ENCODE results near the gene SH3BP5L. TPM values are rescaled to one million over a fixed set of nuclear protein-coding genes. Genes with fewer than 3 reads are reported as not detected.

Gene SH3BP5L
- total RNA-seq, 1 donor from 2014 or later, result 30.8 TPM

DNA sequence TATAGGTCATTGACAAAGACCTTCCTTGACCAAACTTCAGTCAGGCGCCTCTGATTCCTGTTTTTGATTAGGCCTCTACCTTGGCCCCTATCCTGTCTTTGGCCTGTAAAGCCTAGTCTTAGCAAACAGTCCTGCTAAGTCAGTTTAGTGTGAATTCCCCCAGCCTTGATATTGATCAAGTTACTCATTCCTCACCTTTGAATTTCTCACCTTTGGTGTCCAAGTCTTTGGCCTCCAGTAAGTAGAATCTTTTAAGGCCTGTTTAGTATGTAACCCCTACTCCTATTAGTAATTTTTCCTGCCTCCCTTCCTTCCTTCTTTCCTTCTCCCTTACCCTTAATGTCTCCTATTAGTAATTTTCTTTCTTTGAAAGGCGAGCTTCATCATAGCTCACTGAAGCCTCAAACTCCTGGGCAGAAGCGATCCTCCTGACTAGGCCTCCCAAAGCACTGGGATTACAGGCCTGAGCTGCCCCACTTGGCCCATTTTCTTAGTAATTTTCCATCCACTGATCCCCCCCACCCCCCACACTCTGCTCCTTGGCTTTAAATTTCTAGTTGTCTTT lies 46.2 kb upstream of the SH3BP5L start:
- Mint-ChIP-seq H3K27me3 (ENCODE audit: low read depth) (no peaks in the 10 kb centered on the region), H3K4me1 (ENCODE audit: low read depth) (peaks cover 15% of the 10 kb centered on the region), H3K36me3 (ENCODE audit: low read depth) (no peaks in the 10 kb centered on the region), H3K4me3 (ENCODE audit: unreplicated experiment) (peak overlapping the region; percentile 91), H3K27ac (ENCODE audit: unreplicated experiment) (peak overlapping the region; percentile 74), H3K9me3 (ENCODE audit: low read depth) (no peaks in the 10 kb centered on the region)
- TF ChIP-seq, protein P1, sequence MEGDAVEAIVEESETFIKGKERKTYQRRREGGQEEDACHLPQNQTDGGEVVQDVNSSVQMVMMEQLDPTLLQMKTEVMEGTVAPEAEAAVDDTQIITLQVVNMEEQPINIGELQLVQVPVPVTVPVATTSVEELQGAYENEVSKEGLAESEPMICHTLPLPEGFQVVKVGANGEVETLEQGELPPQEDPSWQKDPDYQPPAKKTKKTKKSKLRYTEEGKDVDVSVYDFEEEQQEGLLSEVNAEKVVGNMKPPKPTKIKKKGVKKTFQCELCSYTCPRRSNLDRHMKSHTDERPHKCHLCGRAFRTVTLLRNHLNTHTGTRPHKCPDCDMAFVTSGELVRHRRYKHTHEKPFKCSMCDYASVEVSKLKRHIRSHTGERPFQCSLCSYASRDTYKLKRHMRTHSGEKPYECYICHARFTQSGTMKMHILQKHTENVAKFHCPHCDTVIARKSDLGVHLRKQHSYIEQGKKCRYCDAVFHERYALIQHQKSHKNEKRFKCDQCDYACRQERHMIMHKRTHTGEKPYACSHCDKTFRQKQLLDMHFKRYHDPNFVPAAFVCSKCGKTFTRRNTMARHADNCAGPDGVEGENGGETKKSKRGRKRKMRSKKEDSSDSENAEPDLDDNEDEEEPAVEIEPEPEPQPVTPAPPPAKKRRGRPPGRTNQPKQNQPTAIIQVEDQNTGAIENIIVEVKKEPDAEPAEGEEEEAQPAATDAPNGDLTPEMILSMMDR (IDR thresholded peaks at IDR 0.05), result no peak
- no peak for DNase-seq (ENCODE audit: low spot score)

DNA sequence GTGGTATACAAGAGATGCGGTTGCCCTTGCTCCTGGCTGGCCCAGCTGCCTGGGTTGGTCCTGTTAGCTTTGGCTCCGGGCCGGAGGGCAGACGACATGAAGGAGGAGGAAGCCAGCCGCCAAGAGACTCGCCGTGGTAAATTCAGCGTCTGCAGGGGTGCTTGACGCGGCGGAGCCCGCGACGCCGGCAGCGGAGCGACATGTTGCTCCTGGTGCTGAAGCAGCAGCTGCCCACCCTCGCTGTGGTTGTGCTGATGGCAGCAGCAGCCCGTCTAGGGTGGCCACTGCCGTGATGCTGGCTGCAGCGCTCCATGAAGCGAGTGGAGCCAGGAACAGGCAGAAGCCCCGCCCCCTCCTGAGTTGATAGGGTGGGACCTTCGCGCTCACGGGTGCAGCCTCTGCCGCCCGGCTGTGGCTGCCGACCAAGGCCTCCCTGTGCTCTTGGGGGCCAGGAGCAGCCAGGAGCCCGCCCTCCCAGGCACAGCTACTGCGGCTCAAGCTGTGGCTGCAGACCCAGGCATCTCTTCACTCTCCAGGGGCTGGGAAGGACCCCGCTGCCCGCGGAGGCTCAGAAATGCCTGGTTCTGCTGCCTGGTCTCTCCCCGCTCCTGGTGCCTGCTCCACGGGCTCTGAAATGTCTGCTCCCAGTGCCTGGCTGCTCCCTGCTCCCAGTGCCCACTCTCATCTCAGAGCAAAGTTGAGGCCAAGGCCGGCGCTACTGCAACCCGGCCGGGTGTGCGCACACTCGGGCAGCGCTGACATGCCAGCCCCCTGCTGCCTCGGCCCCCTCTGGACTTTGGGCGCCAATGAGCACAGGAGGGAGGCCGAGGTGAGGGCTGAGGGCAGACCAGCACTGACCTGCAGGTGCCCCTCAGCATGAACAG lies 37.5 kb upstream of the SH3BP5L start:
- DNase-seq (ENCODE audit: low spot score), result no peak
- peak overlapping the region; percentile 77 for H3K4me3 Mint-ChIP-seq (ENCODE audit: unreplicated experiment)
- no peaks in the 10 kb centered on the region for H3K36me3 Mint-ChIP-seq (ENCODE audit: low read depth)
- peaks cover 28% of the 10 kb centered on the region for H3K4me1 Mint-ChIP-seq (ENCODE audit: low read depth)
- H3K9me3 Mint-ChIP-seq (ENCODE audit: low read depth), result no peaks in the 10 kb centered on the region
- peak overlapping the region; percentile 15 for H3K27ac Mint-ChIP-seq (ENCODE audit: unreplicated experiment)
- no peaks in the 10 kb centered on the region for H3K27me3 Mint-ChIP-seq (ENCODE audit: low read depth)
- TF ChIP-seq, protein P1 (IDR thresholded peaks at IDR 0.05), result no peak

DNA sequence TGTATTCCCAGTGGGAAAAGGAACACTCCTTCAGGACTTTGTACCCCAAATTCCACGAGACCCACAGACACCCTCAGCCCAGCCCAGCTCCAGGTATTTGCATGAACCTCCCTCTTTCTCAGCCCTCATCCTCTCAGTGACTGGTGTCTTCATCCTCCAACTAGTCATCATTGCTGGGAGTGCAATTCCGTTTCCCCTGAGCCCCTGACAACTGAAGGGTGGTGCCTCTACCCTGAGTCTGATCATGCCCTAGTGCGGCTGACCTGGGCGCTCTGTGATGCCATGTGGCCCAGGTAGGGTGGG lies 36.9 kb upstream of the SH3BP5L start:
- Mint-ChIP-seq H3K4me3 (ENCODE audit: unreplicated experiment) (peak overlapping the region; percentile 77), H3K4me1 (ENCODE audit: low read depth) (peaks cover 34% of the 10 kb centered on the region), H3K36me3 (ENCODE audit: low read depth) (no peaks in the 10 kb centered on the region), H3K9me3 (ENCODE audit: low read depth) (no peaks in the 10 kb centered on the region), H3K27ac (ENCODE audit: unreplicated experiment) (peak overlapping the region; percentile 15), H3K27me3 (ENCODE audit: low read depth) (no peaks in the 10 kb centered on the region)
- TF ChIP-seq, protein P1 (IDR thresholded peaks at IDR 0.05), result no peak
- DNase-seq (ENCODE audit: low spot score), result no peak

DNA sequence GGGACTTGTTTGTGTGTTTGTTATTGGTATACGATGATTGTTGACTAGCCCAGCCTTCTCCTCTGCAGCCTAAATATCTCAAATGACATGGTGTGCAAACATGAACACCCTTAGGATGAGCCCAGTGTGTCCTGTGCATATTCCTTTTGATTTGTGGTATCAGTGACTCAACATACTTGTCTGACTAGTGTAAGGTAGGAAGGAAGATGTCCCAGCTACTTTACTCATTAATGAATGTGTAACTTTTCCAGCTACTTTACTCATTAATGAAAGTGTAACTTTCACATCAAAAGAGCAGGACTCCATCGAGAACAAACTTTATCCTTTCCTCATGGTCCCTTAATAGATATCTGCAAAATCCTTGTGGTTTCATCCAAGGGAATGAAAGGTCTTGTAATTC lies 35.9 kb upstream of the SH3BP5L start:
- no peaks in the 10 kb centered on the region for H3K27me3 Mint-ChIP-seq (ENCODE audit: low read depth)
- no peak overlapping the region for H3K27ac Mint-ChIP-seq (ENCODE audit: unreplicated experiment)
- no peak overlapping the region for H3K4me3 Mint-ChIP-seq (ENCODE audit: unreplicated experiment)
- H3K36me3 Mint-ChIP-seq (ENCODE audit: low read depth), result no peaks in the 10 kb centered on the region
- no peaks in the 10 kb centered on the region for H3K9me3 Mint-ChIP-seq (ENCODE audit: low read depth)
- H3K4me1 Mint-ChIP-seq (ENCODE audit: low read depth), result peaks cover 36% of the 10 kb centered on the region
- DNase-seq (ENCODE audit: low spot score), result no peak
- TF ChIP-seq, protein P1 (IDR thresholded peaks at IDR 0.05), result no peak

DNA sequence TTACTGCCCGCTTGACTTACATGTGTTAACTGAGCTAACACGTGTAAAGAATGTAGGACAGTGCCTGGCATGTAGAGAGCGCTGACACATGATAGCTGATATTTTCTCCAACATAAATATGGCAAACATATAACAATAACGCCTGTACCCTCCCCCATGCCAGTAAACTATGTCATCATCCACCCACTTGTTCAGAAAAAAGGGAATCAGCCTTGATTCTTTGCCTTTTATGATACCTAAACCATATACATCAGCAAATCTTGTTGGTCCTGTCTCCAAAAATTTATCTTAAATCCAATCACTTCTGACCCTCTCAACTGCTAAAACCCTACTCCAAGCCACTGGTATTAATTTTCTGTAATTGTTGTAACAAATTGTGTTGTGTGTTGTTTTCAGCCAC lies 34.3 kb upstream of the SH3BP5L start:
- H3K27ac Mint-ChIP-seq (ENCODE audit: unreplicated experiment), result peak overlapping the region; percentile 82
- H3K4me3 Mint-ChIP-seq (ENCODE audit: unreplicated experiment), result no peak overlapping the region
- H3K27me3 Mint-ChIP-seq (ENCODE audit: low read depth), result no peaks in the 10 kb centered on the region
- TF ChIP-seq, protein P1 (IDR thresholded peaks at IDR 0.05), result no peak
- no peaks in the 10 kb centered on the region for H3K36me3 Mint-ChIP-seq (ENCODE audit: low read depth)
- no peak for DNase-seq (ENCODE audit: low spot score)
- H3K9me3 Mint-ChIP-seq (ENCODE audit: low read depth), result no peaks in the 10 kb centered on the region
- peaks cover 36% of the 10 kb centered on the region for H3K4me1 Mint-ChIP-seq (ENCODE audit: low read depth)
